B cell (primary cell): ENCODE data around the gene TAF1B. TPM values are rescaled to one million over a fixed set of nuclear protein-coding genes. Genes with fewer than 3 reads are reported as not detected.

Source experiments
- ATAC-seq: fragments of 200-7000 bp; cut with Tn5 transposase; one replicate; pipeline ENCODE4 v1.10.0; 2021; ENCODE audit warnings: low read depth, mild to moderate bottlenecking, moderate number of reproducible peaks, moderate library complexity
- CTCF ChIA-PET: fragments of 350-600 bp; sonication (Branson Sonifier 250); formaldehyde crosslinking; loops from one replicate; lab custom pipeline; 2021; ENCODE audit warnings: antibody characterized with exemption, inconsistent platforms; lab: Charles Lee
- POLR2A ChIA-PET: fragments of 350-600 bp; sonication (Branson Sonifier 250); formaldehyde crosslinking; loops from one replicate; lab custom pipeline; 2021; ENCODE audit warnings: antibody characterized with exemption; lab: Charles Lee
- DNase-seq: peaks from one replicate; pipeline ENCODE4 v3.0.0; 2013
- H2AFZ ChIP-seq: 2 replicates; pipeline ENCODE4 v1.6.1; 2012; ENCODE audit warnings: mild to moderate bottlenecking, low read depth, low read length; ENCODE audit not compliant: insufficient read depth, poor library complexity, severe bottlenecking
- H3K27ac ChIP-seq, 2 donors: 1 replicate in 1 of 2; 2 replicates in 1 of 2; pipeline ENCODE4 v1.5.1; 2012 to 2013; ENCODE audit warnings: low read length in 2 of 2, mild to moderate bottlenecking in 2 of 2, moderate library complexity in 1 of 2
- H3K27me3 ChIP-seq, 4 experiments: fragments of 200-600 bp in 1 of 4; sonication (generic) in 1 of 4; replicated peaks in 1 of 4; 1 replicate in 2 of 4; 2 replicates in 2 of 4; pipeline versions ENCODE4 v1.6.1 to v1.7.0; 2013 to 2016; ENCODE audit warnings: low read length in 3 of 4, mild to moderate bottlenecking in 2 of 4, mixed read lengths in 1 of 4, moderate library complexity in 1 of 4; ENCODE audit not compliant: insufficient read depth in 4 of 4, control insufficient read depth in 3 of 4; ENCODE audit errors: control extremely low read depth in 1 of 4
- H3K36me3 ChIP-seq, 2 experiments: replicated peaks in 1 of 2; 1 replicate in 1 of 2; 2 replicates in 1 of 2; pipeline versions ENCODE4 v1.6.1 to v1.7.1; 2013; ENCODE audit warnings: low read length in 1 of 2; ENCODE audit not compliant: insufficient read depth in 2 of 2, control insufficient read depth in 1 of 2; ENCODE audit errors: control extremely low read depth in 1 of 2, extremely low read depth in 1 of 2
- H3K4me1 ChIP-seq, 2 donors: fragments of 200-600 bp in 1 of 2; sonication (generic) in 1 of 2; 1 replicate in 1 of 2; 2 replicates in 1 of 2; pipeline versions ENCODE4 v1.5.1 to v1.6.1; 2013 to 2017; ENCODE audit warnings: low read length in 2 of 2; ENCODE audit not compliant: control insufficient read depth in 2 of 2, insufficient read depth in 2 of 2
- H3K4me2 ChIP-seq: replicated peaks from 2 replicates; pipeline ENCODE3; 2012; ENCODE audit warnings: mild to moderate bottlenecking, low read depth, low read length; ENCODE audit not compliant: poor library complexity, severe bottlenecking
- H3K4me3 ChIP-seq, 5 experiments: fragments of 200-600 bp in 1 of 5; sonication (generic) in 1 of 5; 1 replicate in 3 of 5; 2 replicates in 2 of 5; pipeline versions ENCODE4 v1.5.1 to v1.7.0; 2011 to 2016; ENCODE audit warnings: low read length in 4 of 5, mild to moderate bottlenecking in 4 of 5, low read depth in 2 of 5, control low read depth in 1 of 5, moderate library complexity in 1 of 5; ENCODE audit not compliant: insufficient read depth in 1 of 5; ENCODE audit errors: control extremely low read depth in 1 of 5, extremely low read depth in 1 of 5
- H3K79me2 ChIP-seq: fragments of 200-600 bp; sonication (generic); one replicate; pipeline ENCODE4 v1.6.0; 2016; ENCODE audit warnings: low read length; ENCODE audit not compliant: control insufficient read depth, insufficient read depth
- H3K9ac ChIP-seq: fragments of 200-600 bp; sonication (generic); 2 replicates; pipeline ENCODE4 v1.6.1; 2017; ENCODE audit warnings: mild to moderate bottlenecking, low read length, moderate library complexity
- H3K9me3 ChIP-seq, 3 donors: one replicate each; pipeline versions ENCODE4 v1.6.1 to v1.7.1; 2013; ENCODE audit warnings: low read length in 2 of 3; ENCODE audit not compliant: control insufficient read depth in 2 of 3, insufficient read depth in 1 of 3; ENCODE audit errors: control extremely low read depth in 1 of 3
- H4K20me1 ChIP-seq: 2 replicates; pipeline ENCODE4 v1.6.0; 2012; ENCODE audit warnings: mild to moderate bottlenecking, low read length; ENCODE audit not compliant: insufficient read depth, control insufficient read depth, poor library complexity, severe bottlenecking
- H3K27ac Mint-ChIP-seq: one replicate; pipeline ENCODE4 v1.8.0; 2021; ENCODE audit warnings: mixed read lengths
- H3K27me3 Mint-ChIP-seq: one replicate; pipeline ENCODE4 v1.8.0; 2021; ENCODE audit warnings: mixed read lengths
- H3K4me1 Mint-ChIP-seq: one replicate; pipeline ENCODE4 v1.8.0; 2021; ENCODE audit warnings: mixed read lengths
- H3K4me3 Mint-ChIP-seq: one replicate; pipeline ENCODE4 v1.8.0; 2021; ENCODE audit warnings: mixed read lengths
- H3K9me3 Mint-ChIP-seq: one replicate; pipeline ENCODE4 v1.8.0; 2022; ENCODE audit warnings: mixed read lengths; ENCODE audit not compliant: insufficient read depth
- EZH2 ChIP-seq: IDR thresholded peaks from 2 replicates; pipeline ENCODE4 v1.6.1; 2012; ENCODE audit warnings: borderline replicate concordance, low read depth, mild to moderate bottlenecking, moderate library complexity, low read length; ENCODE audit not compliant: insufficient read depth, poor library complexity, severe bottlenecking
- WGBS: methylation state at CpG from one replicate; pipeline ENCODE4 v1.1.5; 2013; ENCODE audit warnings: missing lambda C conversion rate; ENCODE audit not compliant: insufficient coverage; 5-methylcytosine and 5-hydroxymethylcytosine counted together
- intact Hi-C: fragments of 100-400 bp; cut with micrococcal nuclease; formaldehyde crosslinking; loops from one replicate; pipeline ENCODE4 v1.10.0; 2022
- polyA plus RNA-seq: library from polyadenylated mRNA; depleted of rRNA; stranded (reverse); fragments of >200 nt; gene quantifications from 2 replicates; pipeline ENCODE4 v1.2.3, GENCODE V29; 2012
- total RNA-seq, 2 donors: library from RNA; stranded (reverse); fragments of 120-200 nt in 1 of 2; gene quantifications; 1 replicate in 1 of 2; 2 replicates in 1 of 2; pipeline versions ENCODE4 v1.2.3 to v1.2.4, GENCODE V29; 2013 to 2022
- TF ChIP-seq, protein P1 (sequence below): fragments of 200-600 bp; IDR thresholded peaks from one replicate; pipeline ENCODE4 v1.8.0; 2022; ENCODE audit warnings: antibody characterized with exemption, mild to moderate bottlenecking

The TAF1B gene
- total and polyA plus RNA-seq, 2 donors (not counting 1 experiment from before 2014, with no cell fraction given) = 4.5 to 25.5 TPM

DNA sequence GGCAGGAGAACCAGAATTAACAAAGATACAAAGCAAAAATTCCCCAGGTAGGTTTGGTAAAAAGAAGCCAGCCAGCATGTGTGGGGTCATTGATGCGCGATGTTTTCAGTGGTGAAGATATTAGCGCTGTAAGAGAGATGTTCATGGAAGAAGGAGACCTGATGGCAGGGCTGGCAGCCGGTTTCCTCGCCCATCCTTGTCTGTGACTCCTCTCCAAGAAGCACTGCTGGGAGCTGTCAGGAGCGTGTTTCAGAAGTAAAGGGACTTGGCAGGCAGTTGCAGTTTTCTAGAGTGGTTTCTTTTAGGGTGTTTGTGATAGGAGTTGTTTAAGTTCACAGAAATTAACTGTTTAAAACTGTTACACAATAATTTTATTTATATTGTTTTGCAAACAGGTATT is 24.6 kb downstream of the TAF1B start:
- Histone ChIP-seq H3K9me3 (no peaks in the 10 kb centered on the region), H3K4me2 (no peak overlapping the region), H3K9ac (no peak overlapping the region), H3K27me3 (no peaks in the 10 kb centered on the region), H3K27ac (no peak overlapping the region), H3K36me3 (peaks cover 0 to 23% of the 10 kb centered on the region in 2 experiments), H2AFZ (no peak overlapping the region), H3K4me3 (no peak overlapping the region), H4K20me1 (no peaks in the 10 kb centered on the region), H3K4me1 (no peaks in the 10 kb centered on the region), H3K79me2 (no peaks in the 10 kb centered on the region)
- H3K4me3 Mint-ChIP-seq = no peak overlapping the region
- TF ChIP-seq, protein P1, sequence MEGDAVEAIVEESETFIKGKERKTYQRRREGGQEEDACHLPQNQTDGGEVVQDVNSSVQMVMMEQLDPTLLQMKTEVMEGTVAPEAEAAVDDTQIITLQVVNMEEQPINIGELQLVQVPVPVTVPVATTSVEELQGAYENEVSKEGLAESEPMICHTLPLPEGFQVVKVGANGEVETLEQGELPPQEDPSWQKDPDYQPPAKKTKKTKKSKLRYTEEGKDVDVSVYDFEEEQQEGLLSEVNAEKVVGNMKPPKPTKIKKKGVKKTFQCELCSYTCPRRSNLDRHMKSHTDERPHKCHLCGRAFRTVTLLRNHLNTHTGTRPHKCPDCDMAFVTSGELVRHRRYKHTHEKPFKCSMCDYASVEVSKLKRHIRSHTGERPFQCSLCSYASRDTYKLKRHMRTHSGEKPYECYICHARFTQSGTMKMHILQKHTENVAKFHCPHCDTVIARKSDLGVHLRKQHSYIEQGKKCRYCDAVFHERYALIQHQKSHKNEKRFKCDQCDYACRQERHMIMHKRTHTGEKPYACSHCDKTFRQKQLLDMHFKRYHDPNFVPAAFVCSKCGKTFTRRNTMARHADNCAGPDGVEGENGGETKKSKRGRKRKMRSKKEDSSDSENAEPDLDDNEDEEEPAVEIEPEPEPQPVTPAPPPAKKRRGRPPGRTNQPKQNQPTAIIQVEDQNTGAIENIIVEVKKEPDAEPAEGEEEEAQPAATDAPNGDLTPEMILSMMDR = no peak
- no peak for TF ChIP-seq EZH2
- H3K4me1 Mint-ChIP-seq = no peaks in the 10 kb centered on the region
- ATAC-seq = no peak
- no peak overlapping the region for H3K27ac Mint-ChIP-seq
- H3K27me3 Mint-ChIP-seq = no peaks in the 10 kb centered on the region
- intact Hi-C loops = no loop called here
- POLR2A ChIA-PET = no interaction called here
- H3K9me3 Mint-ChIP-seq = no peaks in the 10 kb centered on the region
- no peak for DNase-seq
- 98% methylated on average over 6 of the region's 6 CpGs for WGBS
- CTCF ChIA-PET = no interaction called here

DNA sequence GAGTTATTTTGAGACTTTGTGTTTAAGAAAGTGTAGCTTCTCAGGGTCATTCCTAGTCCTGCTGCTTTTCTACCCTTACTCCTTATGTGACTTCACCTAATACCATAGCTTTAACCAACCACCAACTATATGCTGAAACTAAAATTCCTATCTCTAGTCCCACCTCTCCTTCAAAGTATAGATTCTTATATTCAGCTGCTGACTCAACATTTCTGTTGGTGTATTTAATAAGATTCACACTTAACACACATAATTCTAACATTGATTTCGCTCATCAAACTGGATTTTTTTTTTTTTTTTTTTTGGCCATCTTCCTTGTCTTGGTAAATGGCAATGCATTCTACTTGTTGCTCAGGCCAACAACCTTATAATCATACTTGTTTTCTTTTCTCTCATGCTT is 30.1 kb downstream of the TAF1B start:
- POLR2A ChIA-PET = no interaction called here
- peaks cover 14 to 49% of the 10 kb centered on the region in 2 experiments for H3K36me3 ChIP-seq
- no peaks in the 10 kb centered on the region for H3K27me3 ChIP-seq
- Mint-ChIP-seq H3K9me3 (no peaks in the 10 kb centered on the region), H3K27me3 (no peaks in the 10 kb centered on the region), H3K4me3 (no peak overlapping the region), H3K27ac (no peak overlapping the region), H3K4me1 (no peaks in the 10 kb centered on the region)
- H3K27ac ChIP-seq = no peak overlapping the region
- no peaks in the 10 kb centered on the region for H3K9me3 ChIP-seq
- CTCF ChIA-PET = no interaction called here
- intact Hi-C loops = no loop called here
- H3K4me3 ChIP-seq = no peak overlapping the region
- no peaks in the 10 kb centered on the region for H3K79me2 ChIP-seq
- no peak for TF ChIP-seq EZH2
- TF ChIP-seq, protein P1 = no peak
- no peak overlapping the region for H3K9ac ChIP-seq
- no peak overlapping the region for H3K4me2 ChIP-seq
- no peak overlapping the region for H2AFZ ChIP-seq
- no peaks in the 10 kb centered on the region for H3K4me1 ChIP-seq
- ATAC-seq = no peak
- no peaks in the 10 kb centered on the region for H4K20me1 ChIP-seq
- DNase-seq = no peak
- no CpG with 5 or more reads among the region's 1 CpG for WGBS
